Dendritic cell treated with granulocyte-macrophage colony-stimulating factor and Interleukin-4, amounts not matched to agents 40 ng/mL and 50 ng/mL, for 4 days (primary cell): ENCODE results near the gene RPA3.

ENCODE experiments used
- H3K27ac Mint-ChIP-seq: one replicate; pipeline ENCODE4 v1.8.0; 2022; ENCODE audit warnings: mild to moderate bottlenecking, mixed read lengths
- H3K27me3 Mint-ChIP-seq: one replicate; pipeline ENCODE4 v1.8.0; 2022; ENCODE audit warnings: mild to moderate bottlenecking, mixed read lengths
- H3K36me3 Mint-ChIP-seq: one replicate; pipeline ENCODE4 v1.8.0; 2022; ENCODE audit warnings: low read depth, mixed read lengths
- H3K4me1 Mint-ChIP-seq: one replicate; pipeline ENCODE4 v1.8.0; 2022; ENCODE audit warnings: low read depth, mixed read lengths
- H3K4me3 Mint-ChIP-seq: one replicate; pipeline ENCODE4 v1.8.0; 2022; ENCODE audit warnings: mild to moderate bottlenecking, moderate library complexity, mixed read lengths
- H3K9me3 Mint-ChIP-seq: one replicate; pipeline ENCODE4 v1.8.0; 2022; ENCODE audit warnings: mixed read lengths
- intact Hi-C: fragments of 100-400 bp; cut with micrococcal nuclease; formaldehyde crosslinking; loops from one replicate; pipeline ENCODE4 v1.15.0; 2022

The RPA3 gene

DNA sequence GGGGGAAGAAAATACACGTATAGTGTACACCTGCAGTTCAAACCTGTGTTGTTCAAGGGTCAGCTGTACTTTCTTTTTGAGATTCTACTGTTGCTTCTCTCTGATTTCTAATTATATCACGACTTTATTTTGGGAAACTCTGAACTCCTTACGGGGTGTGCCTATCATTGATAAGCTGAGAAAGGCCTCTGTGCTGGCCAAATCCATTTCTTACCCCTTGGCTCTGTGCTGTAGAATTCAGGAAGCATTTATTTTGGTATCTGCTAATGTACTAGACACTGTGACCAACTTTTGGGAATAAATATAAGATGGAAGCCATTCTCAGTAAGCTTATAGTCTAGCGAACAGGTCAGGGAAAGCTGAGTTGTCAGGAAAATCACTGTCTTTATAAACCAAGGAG is 26.9 kb upstream of the RPA3 start:
- Mint-ChIP-seq H3K27me3 (no peaks in the 10 kb centered on the region), H3K4me3 (no peak overlapping the region), H3K36me3 (no peaks in the 10 kb centered on the region), H3K9me3 (no peaks in the 10 kb centered on the region), H3K4me1 (no peaks in the 10 kb centered on the region), H3K27ac (no peak overlapping the region)
- intact Hi-C loops, result no loop called here

DNA sequence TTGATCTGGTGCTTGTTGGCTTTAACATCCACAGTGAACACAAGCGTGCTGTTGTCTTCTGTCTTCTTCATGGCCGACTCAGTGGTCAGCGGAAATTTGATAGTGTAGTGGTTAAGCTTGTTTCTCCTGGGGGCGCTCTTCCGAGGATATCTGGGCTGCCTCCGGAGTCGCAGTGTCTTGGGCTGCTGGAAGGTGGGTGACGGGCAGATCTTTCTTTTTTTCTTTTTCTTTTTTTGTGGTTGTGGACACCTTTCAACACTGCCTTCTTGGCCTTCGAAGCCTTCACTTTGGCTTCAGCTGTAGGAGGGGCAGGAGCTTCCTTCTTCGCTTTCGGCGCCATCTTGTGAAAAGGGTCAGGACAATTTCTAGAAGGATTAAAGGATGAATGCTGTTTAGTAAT is 23.8 kb upstream of the RPA3 start:
- no peaks in the 10 kb centered on the region for H3K9me3 Mint-ChIP-seq
- H3K4me1 Mint-ChIP-seq, result no peaks in the 10 kb centered on the region
- H3K27me3 Mint-ChIP-seq, result no peaks in the 10 kb centered on the region
- intact Hi-C loops, result no loop called here
- no peaks in the 10 kb centered on the region for H3K36me3 Mint-ChIP-seq
- no peak overlapping the region for H3K27ac Mint-ChIP-seq
- H3K4me3 Mint-ChIP-seq, result no peak overlapping the region

DNA sequence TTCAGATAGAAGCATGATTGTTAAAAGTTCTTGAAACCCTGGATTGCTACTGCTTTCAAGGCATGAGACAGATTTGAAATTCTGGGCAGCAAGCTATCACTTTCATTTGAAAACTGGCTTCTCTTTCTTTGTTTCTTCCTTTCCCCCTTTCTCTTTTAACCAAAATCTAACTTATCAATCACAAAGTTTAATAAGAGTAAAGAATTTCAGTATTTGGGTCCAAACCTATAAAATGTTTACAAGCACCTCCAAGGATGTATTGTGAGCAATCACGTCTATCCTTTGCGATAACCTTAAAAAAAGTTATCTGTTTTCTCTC is 21.6 kb upstream of the RPA3 start:
- intact Hi-C loops, result no loop called here
- no peak overlapping the region for H3K4me3 Mint-ChIP-seq
- no peaks in the 10 kb centered on the region for H3K27me3 Mint-ChIP-seq
- H3K9me3 Mint-ChIP-seq, result no peaks in the 10 kb centered on the region
- H3K27ac Mint-ChIP-seq, result no peak overlapping the region
- H3K36me3 Mint-ChIP-seq, result no peaks in the 10 kb centered on the region
- H3K4me1 Mint-ChIP-seq, result no peaks in the 10 kb centered on the region

DNA sequence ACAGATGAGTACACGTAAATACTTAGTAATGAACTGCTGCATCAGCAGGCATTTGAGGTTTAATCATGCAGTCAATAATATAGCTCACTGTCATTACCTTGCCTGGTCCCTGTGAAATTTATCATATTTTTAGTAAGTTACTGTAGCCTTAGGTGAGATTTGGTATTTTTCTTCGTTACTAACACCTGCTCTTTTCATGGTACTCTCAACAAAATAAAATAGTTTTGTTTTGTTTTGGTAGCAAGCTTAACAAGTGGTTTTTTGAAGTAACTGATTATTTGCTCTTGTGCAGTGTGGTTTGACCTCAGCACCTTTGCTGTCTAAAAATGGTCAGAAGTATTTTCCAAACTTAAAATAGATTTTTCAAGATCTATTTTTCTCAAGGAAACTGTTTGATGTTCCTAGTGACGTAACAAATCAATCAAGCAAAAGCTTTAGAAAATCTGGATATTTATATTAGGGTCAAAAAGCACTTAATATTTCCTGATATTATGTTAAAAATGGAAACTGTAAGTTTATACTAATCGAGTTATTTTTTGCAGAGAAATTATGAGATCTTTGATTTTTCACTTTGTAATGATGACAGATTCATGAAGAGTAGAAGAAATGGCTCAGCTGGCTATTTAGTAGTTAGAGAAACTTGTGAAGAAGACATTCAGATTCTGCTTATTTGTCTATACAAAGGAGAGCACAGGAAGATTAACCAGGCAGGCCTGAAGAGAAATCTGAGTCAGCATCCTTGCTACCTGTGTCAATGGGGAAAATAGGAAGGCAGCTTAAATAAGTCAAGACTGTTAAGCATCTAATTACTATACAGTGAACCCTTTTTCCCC is 21.0 kb upstream of the RPA3 start:
- Mint-ChIP-seq H3K27me3 (no peaks in the 10 kb centered on the region), H3K4me1 (no peaks in the 10 kb centered on the region), H3K27ac (no peak overlapping the region), H3K36me3 (no peaks in the 10 kb centered on the region), H3K9me3 (no peaks in the 10 kb centered on the region), H3K4me3 (no peak overlapping the region)
- intact Hi-C loops, result no loop called here

GRCh38 chr7:7738622-7739021 is 20.2 kb upstream of the RPA3 start:
- H3K36me3 Mint-ChIP-seq, result no peaks in the 10 kb centered on the region
- H3K27me3 Mint-ChIP-seq, result no peaks in the 10 kb centered on the region
- no peak overlapping the region for H3K4me3 Mint-ChIP-seq
- H3K27ac Mint-ChIP-seq, result no peak overlapping the region
- H3K4me1 Mint-ChIP-seq, result no peaks in the 10 kb centered on the region
- intact Hi-C loops, result no loop called here
- no peaks in the 10 kb centered on the region for H3K9me3 Mint-ChIP-seq

- H3K4me3 Mint-ChIP-seq, result no peak overlapping the region
These were observed 19.8 kb upstream of the RPA3 start for GRCh38 chr7:7738177-7738576.

GRCh38 chr7:7737674-7738073 is 19.3 kb upstream of the RPA3 start:
- H3K4me3 Mint-ChIP-seq, result no peak overlapping the region

More at GRCh38 chr7:7738177-7738576, 19.8 kb upstream of the RPA3 start:
- no peaks in the 10 kb centered on the region for H3K4me1 Mint-ChIP-seq
- no peaks in the 10 kb centered on the region for H3K9me3 Mint-ChIP-seq
- H3K27ac Mint-ChIP-seq, result no peak overlapping the region
- intact Hi-C loops, result no loop called here
- H3K36me3 Mint-ChIP-seq, result no peaks in the 10 kb centered on the region
- no peaks in the 10 kb centered on the region for H3K27me3 Mint-ChIP-seq

GRCh38 chr7:7736671-7737070 is 18.3 kb upstream of the RPA3 start:
- intact Hi-C loops, result no loop called here
- Mint-ChIP-seq H3K36me3 (no peaks in the 10 kb centered on the region), H3K27me3 (no peaks in the 10 kb centered on the region)

More at GRCh38 chr7:7737674-7738073, 19.3 kb upstream of the RPA3 start:
- intact Hi-C loops, result no loop called here
- Mint-ChIP-seq H3K36me3 (no peaks in the 10 kb centered on the region), H3K9me3 (no peaks in the 10 kb centered on the region), H3K27ac (no peak overlapping the region), H3K27me3 (no peaks in the 10 kb centered on the region), H3K4me1 (no peaks in the 10 kb centered on the region)

DNA sequence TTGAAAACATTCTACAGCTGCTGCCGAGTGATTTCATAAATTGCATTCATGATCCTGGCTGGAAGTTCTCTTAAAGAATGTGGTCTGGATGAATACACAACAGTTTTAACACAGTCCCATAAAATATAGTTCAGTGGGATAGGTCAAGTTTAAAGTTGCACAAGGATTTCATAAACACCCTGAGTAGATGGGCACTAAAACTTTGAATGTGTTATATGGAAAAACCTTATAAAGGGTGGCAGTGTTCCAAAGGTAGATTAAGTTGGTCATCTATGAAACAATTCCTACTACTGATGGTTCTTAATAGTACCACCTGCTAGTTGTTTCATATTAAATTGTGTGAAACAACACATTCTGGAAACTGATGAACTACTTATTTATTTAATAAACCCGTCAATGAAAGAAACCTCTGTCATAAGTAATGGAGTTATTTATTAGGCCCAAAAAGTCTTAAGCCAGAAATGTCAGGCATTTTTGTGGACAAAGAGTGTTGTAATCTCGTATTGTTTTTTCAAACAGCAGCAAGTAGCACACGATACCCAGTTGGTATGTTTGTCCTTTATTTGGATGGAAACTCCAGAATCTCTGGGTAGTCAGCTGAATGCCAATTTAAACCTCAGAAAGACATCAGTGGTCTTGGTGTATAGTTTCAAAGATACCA is 14.3 kb upstream of the RPA3 start:
- no peaks in the 10 kb centered on the region for H3K36me3 Mint-ChIP-seq
- intact Hi-C loops, result no loop called here
- H3K4me3 Mint-ChIP-seq, result no peak overlapping the region
- no peak overlapping the region for H3K27ac Mint-ChIP-seq
- no peaks in the 10 kb centered on the region for H3K4me1 Mint-ChIP-seq
- H3K9me3 Mint-ChIP-seq, result no peaks in the 10 kb centered on the region
- H3K27me3 Mint-ChIP-seq, result no peaks in the 10 kb centered on the region

More at GRCh38 chr7:7736671-7737070, 18.3 kb upstream of the RPA3 start:
- Mint-ChIP-seq H3K9me3 (no peaks in the 10 kb centered on the region), H3K27ac (no peak overlapping the region), H3K4me3 (no peak overlapping the region), H3K4me1 (no peaks in the 10 kb centered on the region)

DNA sequence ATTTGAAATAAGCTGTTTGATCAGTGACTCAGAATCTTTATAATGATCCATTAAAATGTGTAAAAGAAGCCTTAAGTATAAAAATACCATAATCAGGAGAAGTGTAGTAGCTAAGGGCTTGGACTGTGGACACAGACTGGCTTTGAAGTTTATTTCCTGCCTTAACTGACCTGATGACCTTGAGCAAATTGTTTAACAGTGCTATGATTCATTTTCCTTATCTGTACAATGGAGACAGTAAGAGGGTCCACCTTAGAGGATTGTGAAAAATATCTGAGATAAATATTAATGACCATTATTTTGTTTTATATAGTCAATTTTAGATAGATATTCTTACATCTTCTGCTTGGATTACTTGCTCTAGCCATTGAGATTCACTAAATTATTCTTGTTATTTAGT is 13.3 kb upstream of the RPA3 start:
- Mint-ChIP-seq H3K27me3 (no peaks in the 10 kb centered on the region), H3K4me1 (peaks cover 4% of the 10 kb centered on the region), H3K4me3 (no peak overlapping the region), H3K27ac (no peak overlapping the region), H3K9me3 (no peaks in the 10 kb centered on the region), H3K36me3 (no peaks in the 10 kb centered on the region)
- intact Hi-C loops, result no loop called here

- Mint-ChIP-seq H3K4me1 (no peaks in the 10 kb centered on the region), H3K27me3 (no peaks in the 10 kb centered on the region), H3K27ac (no peak overlapping the region), H3K36me3 (peaks cover 14% of the 10 kb centered on the region), H3K4me3 (no peak overlapping the region), H3K9me3 (no peaks in the 10 kb centered on the region)
- intact Hi-C loops, result no loop called here
These were observed 2.6 kb upstream of the RPA3 start for GRCh38 chr7:7720750-7721621.

DNA sequence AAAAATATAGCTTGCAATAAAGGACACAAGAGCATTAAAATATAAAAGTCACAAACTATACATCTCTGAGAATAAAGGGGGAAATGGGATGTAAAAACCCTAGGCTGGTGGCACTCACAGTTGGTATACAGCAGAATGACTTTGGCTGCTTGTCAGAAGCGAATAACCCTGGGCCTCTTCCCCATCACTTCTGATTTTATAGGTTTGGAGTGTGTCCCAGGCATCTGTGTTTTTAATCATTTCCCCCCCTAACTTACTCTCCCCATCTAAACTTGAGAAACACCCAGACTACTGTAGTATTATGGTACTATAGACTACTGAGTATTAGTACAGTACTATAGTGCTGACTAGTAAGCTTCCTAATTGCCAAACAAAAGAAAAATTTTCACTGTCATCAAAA is 1.8 kb upstream of the RPA3 start:
- intact Hi-C loops, result no loop called here
- Mint-ChIP-seq H3K4me3 (no peak overlapping the region), H3K4me1 (no peaks in the 10 kb centered on the region), H3K27ac (no peak overlapping the region), H3K9me3 (no peaks in the 10 kb centered on the region), H3K27me3 (no peaks in the 10 kb centered on the region), H3K36me3 (peaks cover 14% of the 10 kb centered on the region)

GRCh38 chr7:7719236-7719635 is 829 bp upstream of the RPA3 start:
- no peak overlapping the region for H3K4me3 Mint-ChIP-seq
- peaks cover 14% of the 10 kb centered on the region for H3K36me3 Mint-ChIP-seq
- no peaks in the 10 kb centered on the region for H3K27me3 Mint-ChIP-seq
- H3K9me3 Mint-ChIP-seq, result no peaks in the 10 kb centered on the region
- intact Hi-C loops, result no loop called here
- H3K4me1 Mint-ChIP-seq, result no peaks in the 10 kb centered on the region
- no peak overlapping the region for H3K27ac Mint-ChIP-seq

- Mint-ChIP-seq H3K27me3 (no peaks in the 10 kb centered on the region), H3K4me1 (peaks cover 9% of the 10 kb centered on the region)
- intact Hi-C loops, result no loop called here
These were observed 4.7 kb downstream of the RPA3 start for GRCh38 chr7:7713730-7714129.

More at GRCh38 chr7:7713730-7714129, 4.7 kb downstream of the RPA3 start:
- Mint-ChIP-seq H3K27ac (no peak overlapping the region), H3K4me3 (no peak overlapping the region), H3K36me3 (peaks cover 7% of the 10 kb centered on the region), H3K9me3 (no peaks in the 10 kb centered on the region)
